OCI-LY7 (cell line): ENCODE results near the gene CETP. TPM values are rescaled to one million over a fixed set of nuclear protein-coding genes. Genes with fewer than 3 reads are reported as not detected.
A peak's percentile ranks its signal among the peaks of the same experiment; 100 is the strongest.

ENCODE experiments used
- BruUV-seq: library from RNA; stranded (reverse); fragments of 400-500 nt; replicated peaks from 2 replicates; lab custom pipeline; 2021; lab: Mats Ljungman, UMichigan
- CTCF ChIA-PET: fragments of 300-600 bp; sonication (Branson Sonifier 250); formaldehyde crosslinking; loops from one replicate; lab custom pipeline; 2022; ENCODE audit warnings: antibody characterized with exemption; ENCODE audit not compliant: unreplicated experiment; lab: Charles Lee
- POLR2A ChIA-PET: fragments of 300-600 bp; sonication (Branson Sonifier 250); formaldehyde crosslinking; loops from one replicate; lab custom pipeline; 2022; ENCODE audit warnings: antibody characterized with exemption; lab: Charles Lee
- DNase-seq: peaks from one replicate; pipeline ENCODE4 v3.0.0-alpha.2; 2015; ENCODE audit warnings: low spot score
- H2AFZ ChIP-seq: fragments of 200-600 bp; sonication (generic), shearing (Covaris generic); 2 replicates; pipeline ENCODE4 v1.6.1; 2014; ENCODE audit warnings: mild to moderate bottlenecking, antibody characterized with exemption, low read length, moderate library complexity
- H3K27ac ChIP-seq: fragments of 200-600 bp; sonication (generic); 2 replicates; pipeline ENCODE4 v1.5.1; 2014; ENCODE audit warnings: mixed run types, low read depth, mild to moderate bottlenecking, moderate library complexity, low read length, inconsistent platforms; ENCODE audit not compliant: poor library complexity, severe bottlenecking
- H3K36me3 ChIP-seq: fragments of 200-600 bp; sonication (generic); 2 replicates; pipeline ENCODE4 v1.6.1; 2014; ENCODE audit warnings: mild to moderate bottlenecking, antibody characterized with exemption, low read length, moderate library complexity, mixed read lengths; ENCODE audit not compliant: insufficient read depth
- H3K4me1 ChIP-seq: fragments of 200-600 bp; sonication (generic); 2 replicates; pipeline ENCODE4 v1.5.1; 2014; ENCODE audit warnings: mild to moderate bottlenecking, low read length; ENCODE audit not compliant: insufficient read depth, poor library complexity, severe bottlenecking
- H3K4me2 ChIP-seq: fragments of 200-600 bp; sonication (generic); 2 replicates; pipeline ENCODE4 v1.6.1; 2014; ENCODE audit warnings: mild to moderate bottlenecking, low read length
- H3K4me3 ChIP-seq: fragments of 200-600 bp; sonication (generic); 2 replicates; pipeline ENCODE4 v1.5.1; 2014; ENCODE audit warnings: mild to moderate bottlenecking, low read depth, low read length; ENCODE audit not compliant: poor library complexity, severe bottlenecking
- H3K79me2 ChIP-seq: fragments of 200-600 bp; sonication (generic); 2 replicates; pipeline ENCODE4 v1.6.1; 2016; ENCODE audit warnings: low read depth, mild to moderate bottlenecking, low read length, moderate library complexity, mixed read lengths; ENCODE audit not compliant: insufficient read depth
- H3K9me2 ChIP-seq: fragments of 200-600 bp; sonication (generic); 2 replicates; pipeline ENCODE4 v1.6.1; 2016; ENCODE audit warnings: mild to moderate bottlenecking, low read length, mixed read lengths; ENCODE audit not compliant: insufficient read depth
- H3K9me3 ChIP-seq: fragments of 200-600 bp; sonication (generic); 2 replicates; pipeline ENCODE4 v1.6.1; 2014; ENCODE audit warnings: mild to moderate bottlenecking, mixed run types, low read length, mixed read lengths
- H4K20me1 ChIP-seq: fragments of 200-600 bp; sonication (generic); 2 replicates; pipeline ENCODE4 v1.6.1; 2014; ENCODE audit warnings: mild to moderate bottlenecking, antibody characterized with exemption, low read length, moderate library complexity, mixed read lengths; ENCODE audit not compliant: insufficient read depth
- CTCF ChIP-seq: fragments of 200-600 bp; sonication (generic); conservative IDR thresholded peaks from 2 replicates; pipeline ENCODE4 v1.5.1; 2014; ENCODE audit warnings: mild to moderate bottlenecking, antibody characterized with exemption, low read length, moderate library complexity, mixed read lengths
- EZH2phosphoT487 ChIP-seq: fragments of 200-600 bp; sonication (generic); IDR thresholded peaks from 2 replicates; pipeline ENCODE4 v1.6.1; 2018; ENCODE audit warnings: low read depth, borderline replicate concordance, mild to moderate bottlenecking, mixed run types, antibody characterized with exemption, low read length, moderate library complexity, mixed read lengths
- intact Hi-C: fragments of 100-400 bp; cut with micrococcal nuclease; formaldehyde crosslinking; loops from one replicate; pipeline ENCODE4 v1.10.0; 2022; ENCODE audit not compliant: unreplicated experiment
- total RNA-seq, 2 experiments: library from RNA; depleted of rRNA in 1 of 2; stranded (reverse); fragments of >200 nt in 1 of 2; shearing (Covaris generic) in 1 of 2; gene quantifications; 2 replicates each; pipeline ENCODE4 v1.2.3, GENCODE V29; 2014 to 2022

Gene CETP
- total RNA-seq, 2 experiments from 2014 or later, result 0.54 to 0.65 TPM

GRCh38 chr16:57013902-57014301, 52.2 kb downstream of the CETP start:
- Histone ChIP-seq H3K9me2 (no peaks in the 10 kb centered on the region), H3K4me2 (peak overlapping the region; percentile 49), H3K27ac (peak overlapping the region; percentile 48), H3K4me3 (peak overlapping the region; percentile 3), H3K79me2 (peaks cover 71% of the 10 kb centered on the region), H3K4me1 (peaks cover 59% of the 10 kb centered on the region), H3K9me3 (no peaks in the 10 kb centered on the region), H2AFZ (no peak overlapping the region; the same call in 1 of the 2 replicates), H4K20me1 (no peaks in the 10 kb centered on the region), H3K36me3 (peaks cover 65% of the 10 kb centered on the region)
- ChIA-PET CTCF (no interaction called here), POLR2A (interaction anchor here (0.6 kb wide), 1 partner anchor 73 kb away, joined by 3 read pairs; no protein-coding TSS in a partner anchor)
- TF ChIP-seq CTCF (no peak), EZH2phosphoT487 (no peak)
- intact Hi-C loops, result no loop called here
- no peak for DNase-seq
- BruUV-seq, result no TSS peak

GRCh38 chr16:57016301-57016700, 54.6 kb downstream of the CETP start:
- Histone ChIP-seq H3K4me3 (no peak overlapping the region), H3K9me2 (no peaks in the 10 kb centered on the region), H3K27ac (no peak overlapping the region), H3K79me2 (peaks cover 47% of the 10 kb centered on the region), H3K36me3 (peaks cover 86% of the 10 kb centered on the region), H4K20me1 (no peaks in the 10 kb centered on the region), H3K4me1 (peaks cover 39% of the 10 kb centered on the region), H3K4me2 (no peak overlapping the region), H3K9me3 (no peaks in the 10 kb centered on the region), H2AFZ (no peak overlapping the region)
- no peak for TF ChIP-seq EZH2phosphoT487
- BruUV-seq, result no TSS peak
- CTCF ChIA-PET, result no interaction called here
- no peak for DNase-seq
- POLR2A ChIA-PET, result no interaction called here
- intact Hi-C loops, result no loop called here

GRCh38 chr16:57016831-57017230, 55.1 kb downstream of the CETP start:
- Histone ChIP-seq H3K4me2 (no peak overlapping the region), H3K4me3 (no peak overlapping the region), H3K36me3 (peaks cover 90% of the 10 kb centered on the region), H4K20me1 (no peaks in the 10 kb centered on the region), H3K4me1 (peaks cover 34% of the 10 kb centered on the region), H3K9me2 (no peaks in the 10 kb centered on the region), H3K79me2 (peaks cover 41% of the 10 kb centered on the region), H3K27ac (no peak overlapping the region), H3K9me3 (no peaks in the 10 kb centered on the region), H2AFZ (no peak overlapping the region)
- intact Hi-C loops, result no loop called here
- BruUV-seq, result no TSS peak
- DNase-seq, result no peak
- TF ChIP-seq EZH2phosphoT487 (no peak), CTCF (no peak)
- ChIA-PET POLR2A (no interaction called here), CTCF (no interaction called here)
